IMR-90 (cell line): ENCODE results near the gene DTX3. TPM values are rescaled to one million over a fixed set of nuclear protein-coding genes. Genes with fewer than 3 reads are reported as not detected.

Experiments
- ATAC-seq: fragments of 200-7000 bp; cut with Tn5 transposase; 2 replicates; pipeline ENCODE4 v1.9.1; 2020; ENCODE audit warnings: low read depth, mild to moderate bottlenecking, moderate library complexity
- BruUV-seq: library from RNA; stranded (reverse); fragments of 400-500 nt; replicated peaks from 2 replicates; lab custom pipeline; 2021; lab: Mats Ljungman, UMichigan
- CTCF ChIA-PET: fragments of 300-600 bp; formaldehyde crosslinking; extraction: SDS; loops from one replicate; lab custom pipeline; 2021; ENCODE audit warnings: antibody characterized with exemption; lab: Yijun Ruan, JAX
- POLR2A ChIA-PET: fragments of 300-600 bp; sonication (Branson Sonifier 250); formaldehyde crosslinking; loops from one replicate; lab custom pipeline; 2022; ENCODE audit warnings: antibody characterized with exemption; ENCODE audit not compliant: unreplicated experiment; lab: Charles Lee
- DNase-seq: peaks from one replicate; pipeline ENCODE4 v3.0.0; 2013
- H2AFZ ChIP-seq: replicated peaks from 2 replicates; pipeline ENCODE3; 2013; ENCODE audit warnings: low read length, mild to moderate bottlenecking; ENCODE audit not compliant: poor library complexity
- H2AK5ac ChIP-seq: 2 replicates; pipeline ENCODE4 v1.6.1; 2013; ENCODE audit warnings: low read depth, low read length, inconsistent platforms
- H2AK9ac ChIP-seq: replicated peaks from 2 replicates; pipeline ENCODE3; 2013; ENCODE audit warnings: mild to moderate bottlenecking, low read depth, low read length, moderate library complexity; ENCODE audit not compliant: poor library complexity
- H2BK120ac ChIP-seq: 2 replicates; pipeline ENCODE4 v1.6.1; 2013; ENCODE audit warnings: low read depth, low read length, inconsistent platforms
- H2BK15ac ChIP-seq: 3 replicates; pipeline ENCODE4 v1.6.1; 2013; ENCODE audit warnings: low read depth, low read length, inconsistent platforms
- H2BK20ac ChIP-seq: 2 replicates; pipeline ENCODE4 v1.6.1; 2013; ENCODE audit warnings: low read depth, mild to moderate bottlenecking, inconsistent platforms, low read length, moderate library complexity
- H2BK5ac ChIP-seq: 2 replicates; pipeline ENCODE4 v1.6.1; 2013; ENCODE audit warnings: mild to moderate bottlenecking, low read depth, low read length, inconsistent platforms; ENCODE audit not compliant: poor library complexity, severe bottlenecking
- H3K14ac ChIP-seq: replicated peaks from 2 replicates; pipeline ENCODE4 v1.6.1; 2013; ENCODE audit warnings: low read depth, low read length, inconsistent platforms
- H3K18ac ChIP-seq: 2 replicates; pipeline ENCODE4 v1.6.1; 2013; ENCODE audit warnings: low read depth, low read length, control low read depth
- H3K23ac ChIP-seq: 2 replicates; pipeline ENCODE4 v1.6.1; 2013; ENCODE audit warnings: low read depth, low read length, inconsistent platforms
- H3K27ac ChIP-seq: 2 replicates; pipeline ENCODE4 v1.5.1; 2013; ENCODE audit warnings: mild to moderate bottlenecking, control low read depth, low read length; ENCODE audit not compliant: insufficient read depth
- H3K27me3 ChIP-seq: 2 replicates; pipeline ENCODE4 v1.6.1; 2013; ENCODE audit warnings: low read length; ENCODE audit not compliant: control insufficient read depth, insufficient read depth
- H3K36me3 ChIP-seq: 2 replicates; pipeline ENCODE4 v1.6.1; 2013; ENCODE audit warnings: low read length, mixed read lengths; ENCODE audit not compliant: control insufficient read depth, insufficient read depth
- H3K4ac ChIP-seq: 2 replicates; pipeline ENCODE4 v1.6.1; 2013; ENCODE audit warnings: low read depth, low read length, inconsistent platforms
- H3K4me1 ChIP-seq: 2 replicates; pipeline ENCODE4 v1.6.1; 2013; ENCODE audit warnings: low read length, mixed read lengths; ENCODE audit not compliant: control insufficient read depth, insufficient read depth
- H3K4me2 ChIP-seq: 2 replicates; pipeline ENCODE4 v1.6.1; 2013; ENCODE audit warnings: low read depth, mild to moderate bottlenecking, control low read depth, low read length, moderate library complexity
- H3K4me3 ChIP-seq: 2 replicates; pipeline ENCODE4 v1.5.1; 2013; ENCODE audit warnings: low read depth, mild to moderate bottlenecking, control low read depth, low read length, moderate library complexity; ENCODE audit not compliant: insufficient read depth
- H3K56ac ChIP-seq: 2 replicates; pipeline ENCODE4 v1.6.1; 2013; ENCODE audit warnings: low read length, inconsistent platforms; ENCODE audit not compliant: insufficient read depth; ENCODE audit errors: extremely low read depth
- H3K79me1 ChIP-seq, 2 experiments: 2 replicates each; pipeline ENCODE4 v1.6.1; 2013; ENCODE audit warnings: low read length in 2 of 2, inconsistent platforms in 1 of 2, low read depth in 1 of 2
- H3K9ac ChIP-seq: 2 replicates; pipeline ENCODE4 v1.6.1; 2013; ENCODE audit warnings: low read depth, low read length, control low read depth
- H3K9me1 ChIP-seq: 2 replicates; pipeline ENCODE4 v1.6.1; 2013; ENCODE audit warnings: low read length, inconsistent platforms; ENCODE audit not compliant: insufficient read depth
- H3K9me3 ChIP-seq: 2 replicates; pipeline ENCODE4 v1.6.1; 2013; ENCODE audit warnings: low read length; ENCODE audit not compliant: control insufficient read depth, insufficient read depth
- H4K20me1 ChIP-seq: 2 replicates; pipeline ENCODE4 v1.6.1; 2013; ENCODE audit warnings: low read length, inconsistent platforms; ENCODE audit not compliant: insufficient read depth
- H4K5ac ChIP-seq: 2 replicates; pipeline ENCODE4 v1.6.1; 2013; ENCODE audit warnings: mild to moderate bottlenecking, low read depth, low read length, control low read depth
- H4K8ac ChIP-seq, 2 experiments: 2 replicates each; pipeline ENCODE4 v1.6.1; 2013; ENCODE audit warnings: low read depth in 2 of 2, low read length in 2 of 2, control low read depth in 1 of 2, inconsistent platforms in 1 of 2
- H4K91ac ChIP-seq: 2 replicates; pipeline ENCODE4 v1.6.1; 2013; ENCODE audit warnings: low read depth, low read length, inconsistent platforms; ENCODE audit not compliant: insufficient read depth
- BHLHE40 ChIP-seq: fragments of 150-350 bp; IDR thresholded peaks from 2 replicates; pipeline ENCODE4 v1.6.1; 2016; ENCODE audit warnings: mild to moderate bottlenecking, low read depth, low read length
- NFE2L2 ChIP-seq: fragments of 150-350 bp; IDR thresholded peaks from 2 replicates; pipeline ENCODE4 v1.6.1; 2016; ENCODE audit warnings: low read depth, mild to moderate bottlenecking, low read length
- RCOR1 ChIP-seq: IDR thresholded peaks from 2 replicates; pipeline ENCODE4 v1.6.1; 2012; ENCODE audit warnings: mild to moderate bottlenecking, low read length, improper control_type of control experiment; ENCODE audit not compliant: insufficient replicate concordance
- WGBS, 2 experiments: methylation state at CpG; one replicate each; pipeline versions ENCODE4 v1.1.5 to v1.1.7; 2013; ENCODE audit warnings: missing lambda C conversion rate in 2 of 2; ENCODE audit not compliant: insufficient read length in 1 of 2; ENCODE audit errors: extremely low coverage in 2 of 2; 5-methylcytosine and 5-hydroxymethylcytosine counted together
- dilution Hi-C: fragments of 300-500 bp; cut with HindIII; formaldehyde crosslinking; loops from one replicate; pipeline ENCODE4 v1.14.3; 2018; ENCODE audit warnings: low sequenced_read_pairs; ENCODE audit not compliant: unreplicated experiment
- in situ Hi-C: fragments of 300-500 bp; cut with MboI; formaldehyde crosslinking; loops from 3 replicates; pipeline ENCODE4 v1.14.3; 2019; ENCODE audit warnings: low sequenced_read_pairs, inconsistent platforms, mixed read lengths
- intact Hi-C: fragments of 100-400 bp; cut with micrococcal nuclease; formaldehyde crosslinking; loops from 2 replicates; pipeline ENCODE4 v1.10.0; 2022
- polyA plus RNA-seq, 3 experiments: library from polyadenylated mRNA; depleted of rRNA; stranded (reverse); fragments of >200 nt; gene quantifications; 2 replicates each; pipeline ENCODE4 v1.2.3, GENCODE V29; 2012; ENCODE audit warnings: low replicate concordance in 1 of 3
- total RNA-seq: library from RNA; depleted of rRNA; stranded (reverse); fragments of >200 nt; gene quantifications from 2 replicates; pipeline ENCODE4 v1.2.3, GENCODE V29; 2012
- TF ChIP-seq, protein P1 (sequence below): conservative IDR thresholded peaks from 2 replicates; pipeline ENCODE4 v1.5.1; 2012; ENCODE audit warnings: mild to moderate bottlenecking, low read depth, low read length, improper control_type of control experiment

DTX3 gene
- total and polyA plus RNA-seq, 2 of the 4 experiments (the other 2 are of a cell fraction) = 2.9 to 14.6 TPM

DNA sequence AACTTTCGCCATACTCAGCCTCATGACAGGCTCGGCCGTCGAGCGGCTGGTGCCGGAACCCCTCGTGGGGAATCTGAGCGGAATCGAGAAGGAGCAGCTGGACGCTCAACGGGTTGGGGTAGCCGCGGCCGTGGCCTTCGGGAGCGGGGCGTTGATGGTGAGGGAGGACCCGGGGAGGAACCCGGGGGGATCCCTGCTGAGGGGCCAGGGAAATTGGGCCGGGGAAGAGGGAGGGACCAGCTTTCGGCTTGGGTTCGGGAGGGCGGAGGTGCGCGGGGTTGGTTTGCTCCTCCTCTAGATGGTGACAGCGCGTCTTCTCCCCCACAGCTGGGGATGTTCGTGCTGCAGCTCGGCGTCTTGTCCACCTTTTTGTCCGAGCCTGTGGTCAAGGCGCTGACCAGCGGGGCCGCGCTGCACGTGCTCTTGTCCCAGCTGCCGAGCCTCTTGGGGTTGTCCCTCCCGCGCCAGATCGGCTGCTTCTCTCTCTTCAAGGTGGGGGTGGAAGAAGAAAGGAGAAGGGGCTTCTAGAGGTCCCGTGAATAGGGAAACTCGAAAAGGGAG, 16.4 kb downstream of the DTX3 start:
- Histone ChIP-seq H3K9ac (no peak overlapping the region), H3K4ac (no peak overlapping the region), H3K79me1 (no peaks in the 10 kb centered on the region), H2BK15ac (no peak overlapping the region), H2BK120ac (no peak overlapping the region), H3K4me3 (peak overlapping the region; percentile 3; the same call in 1 of the 2 replicates), H3K18ac (no peak overlapping the region), H3K9me1 (no peaks in the 10 kb centered on the region), H3K4me2 (peak overlapping the region; percentile 84), H4K5ac (no peak overlapping the region), H4K8ac (no peak overlapping the region), H3K27ac (no peak overlapping the region), H3K23ac (0 out of 2 replicates have a peak overlapping the region, but pooled peaks have one; percentile 1), H3K4me1 (no peaks in the 10 kb centered on the region), H2AFZ (peak overlapping the region; percentile 88), H4K91ac (no peak overlapping the region), H2AK5ac (no peak overlapping the region), H3K56ac (no peak overlapping the region), H2BK20ac (no peak overlapping the region), H3K14ac (no peak overlapping the region), H3K36me3 (peaks cover 11% of the 10 kb centered on the region; the same call in 1 of the 2 replicates), H3K9me3 (no peaks in the 10 kb centered on the region), H2BK5ac (no peak overlapping the region), H3K27me3 (peaks cover 50% of the 10 kb centered on the region), H4K20me1 (peaks cover 4% of the 10 kb centered on the region; the same call in 1 of the 2 replicates), H2AK9ac (peak overlapping the region; percentile 87)
- ATAC-seq (peak; percentile 57), DNase-seq (no peak)
- BruUV-seq = no TSS peak
- TF ChIP-seq BHLHE40 = peak; percentile 83
- TF ChIP-seq NFE2L2 = no peak
- no peak for TF ChIP-seq RCOR1
- TF ChIP-seq, protein P1, sequence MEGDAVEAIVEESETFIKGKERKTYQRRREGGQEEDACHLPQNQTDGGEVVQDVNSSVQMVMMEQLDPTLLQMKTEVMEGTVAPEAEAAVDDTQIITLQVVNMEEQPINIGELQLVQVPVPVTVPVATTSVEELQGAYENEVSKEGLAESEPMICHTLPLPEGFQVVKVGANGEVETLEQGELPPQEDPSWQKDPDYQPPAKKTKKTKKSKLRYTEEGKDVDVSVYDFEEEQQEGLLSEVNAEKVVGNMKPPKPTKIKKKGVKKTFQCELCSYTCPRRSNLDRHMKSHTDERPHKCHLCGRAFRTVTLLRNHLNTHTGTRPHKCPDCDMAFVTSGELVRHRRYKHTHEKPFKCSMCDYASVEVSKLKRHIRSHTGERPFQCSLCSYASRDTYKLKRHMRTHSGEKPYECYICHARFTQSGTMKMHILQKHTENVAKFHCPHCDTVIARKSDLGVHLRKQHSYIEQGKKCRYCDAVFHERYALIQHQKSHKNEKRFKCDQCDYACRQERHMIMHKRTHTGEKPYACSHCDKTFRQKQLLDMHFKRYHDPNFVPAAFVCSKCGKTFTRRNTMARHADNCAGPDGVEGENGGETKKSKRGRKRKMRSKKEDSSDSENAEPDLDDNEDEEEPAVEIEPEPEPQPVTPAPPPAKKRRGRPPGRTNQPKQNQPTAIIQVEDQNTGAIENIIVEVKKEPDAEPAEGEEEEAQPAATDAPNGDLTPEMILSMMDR = no peak
- in situ Hi-C loops = loop anchor here (5.0 kb wide), 1 partner anchor 39 kb away; no protein-coding TSS in a partner anchor
- ChIA-PET CTCF (interaction anchor here (0.6 to 2.1 kb wide), 4 partner anchors 12 to 37 kb away, joined by 4 to 6 read pairs (median 5); partner anchors contain the start of gene B4GALNT1), POLR2A (no interaction called here)
- dilution Hi-C loops = no loop called here
- intact Hi-C loops = loop anchor here (1.0 to 5.0 kb wide), 2 partner anchors 38 to 159 kb away; no protein-coding TSS in a partner anchor
- 9% methylated on average over 16 of the region's 42 CpGs; no CpG with 5 or more reads in 1 of the 2 experiments for WGBS, 2 experiments
